GM21717 (cell line): Measurements from ENCODE around the gene CABP7.

Source experiments
- ATAC-seq: cut with Tn5 transposase; IDR thresholded peaks from one replicate; pipeline ENCODE4 v1.9.1; 2021; ENCODE audit warnings: mild to moderate bottlenecking, moderate library complexity; ENCODE audit not compliant: unreplicated experiment

CABP7 gene

DNA sequence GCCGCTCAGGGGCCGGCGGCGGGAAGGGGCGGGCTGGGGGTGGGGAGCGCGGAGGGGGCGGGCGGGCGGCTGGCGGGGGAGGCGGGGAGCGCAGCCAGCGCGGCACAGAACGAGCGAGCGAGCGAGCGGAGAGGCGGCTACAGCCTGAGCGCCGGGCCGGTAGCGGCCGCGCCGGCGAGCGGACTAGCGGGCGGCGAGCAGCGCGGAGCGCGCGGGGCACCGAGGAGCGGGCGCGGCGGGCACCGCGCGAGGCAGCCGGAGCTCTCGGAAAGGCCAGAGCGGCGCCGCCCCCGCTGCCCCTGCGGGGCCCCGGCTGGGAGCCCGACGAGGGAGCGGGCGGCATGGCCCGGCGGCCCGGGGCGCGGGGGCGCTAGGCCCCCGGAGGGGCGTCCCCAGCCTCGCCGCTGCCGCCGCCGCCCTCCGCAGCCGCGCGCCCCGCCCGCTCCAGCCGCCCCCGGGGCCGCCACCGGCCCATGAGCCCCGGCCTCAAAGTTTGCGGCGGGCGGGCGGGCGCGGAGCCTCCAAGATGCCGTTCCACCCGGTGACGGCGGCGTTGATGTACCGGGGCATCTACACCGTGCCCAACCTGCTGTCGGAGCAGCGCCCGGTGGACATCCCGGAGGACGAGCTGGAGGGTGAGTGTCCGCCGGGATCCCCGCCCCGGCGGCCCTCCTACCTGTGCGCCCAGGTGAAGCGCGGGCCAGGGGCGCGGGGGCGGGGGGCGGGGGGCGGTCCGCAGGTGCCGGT, at the start of gene CABP7:
CABP7 (plus strand) TSS at position 105 of the 747 bp plus-strand sequence; CDS start at position 527, 422 bp downstream.
- no peak for ATAC-seq

DNA sequence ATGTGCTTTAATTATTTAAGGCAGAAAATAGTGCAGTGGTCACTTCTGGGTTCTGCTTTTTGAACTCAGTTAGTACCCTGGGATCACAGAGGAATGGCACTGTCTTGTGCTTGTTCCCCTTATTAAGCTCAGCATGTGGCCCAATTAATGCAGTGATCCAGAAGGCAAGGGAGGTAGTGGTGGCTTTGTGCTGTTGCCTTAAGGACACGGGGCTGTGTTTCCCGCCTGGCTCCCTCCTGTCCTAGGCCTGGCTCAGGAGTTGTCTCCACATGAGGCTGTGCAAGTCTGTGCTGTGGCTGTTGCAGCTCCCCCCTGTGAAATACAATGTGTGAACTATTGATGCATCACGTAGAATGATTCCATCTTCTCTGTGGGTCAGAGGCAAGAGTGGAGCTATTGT, 49.2 kb upstream of the CABP7 start:
- no peak for ATAC-seq

DNA sequence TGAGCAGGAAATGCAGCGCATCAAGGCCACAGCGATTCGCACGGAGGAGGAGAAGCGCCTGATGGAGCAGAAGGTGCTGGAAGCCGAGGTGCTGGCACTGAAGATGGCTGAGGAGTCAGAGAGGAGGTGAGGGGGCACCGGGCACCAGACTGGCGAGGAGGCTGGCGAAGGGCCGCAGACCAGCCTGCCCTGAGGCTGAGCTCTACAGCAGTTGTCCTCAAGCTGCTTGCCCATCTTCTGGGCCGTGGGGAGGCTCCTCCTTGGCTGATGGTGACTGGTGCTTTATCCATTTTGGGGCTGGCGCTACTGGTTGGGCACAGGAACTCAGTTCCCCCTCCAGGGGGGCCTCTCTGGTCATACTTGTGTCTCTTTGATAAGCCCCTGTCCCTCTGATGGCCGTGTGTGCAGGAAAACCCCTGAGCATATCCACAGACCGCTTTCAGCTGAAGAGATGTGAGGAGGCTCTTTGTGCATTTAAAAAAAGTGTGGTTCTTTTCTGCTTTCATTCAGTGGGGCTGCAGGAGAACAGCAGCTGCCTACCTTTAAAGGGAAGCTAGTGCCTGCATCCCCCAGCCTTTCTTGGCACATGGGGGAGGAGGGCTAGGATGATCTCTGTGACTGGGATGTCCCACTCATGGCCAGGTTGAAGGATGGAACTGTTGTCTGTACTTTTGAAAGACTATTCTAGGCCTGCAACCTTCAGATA, 46.3 kb upstream of the CABP7 start:
- no peak for ATAC-seq

GRCh38 chr22:29674121-29674520, 45.7 kb upstream of the CABP7 start:
- no peak for ATAC-seq

GRCh38 chr22:29679316-29679715, 40.5 kb upstream of the CABP7 start:
- no peak for ATAC-seq

GRCh38 chr22:29683536-29683935, 36.3 kb upstream of the CABP7 start:
- no peak for ATAC-seq

DNA sequence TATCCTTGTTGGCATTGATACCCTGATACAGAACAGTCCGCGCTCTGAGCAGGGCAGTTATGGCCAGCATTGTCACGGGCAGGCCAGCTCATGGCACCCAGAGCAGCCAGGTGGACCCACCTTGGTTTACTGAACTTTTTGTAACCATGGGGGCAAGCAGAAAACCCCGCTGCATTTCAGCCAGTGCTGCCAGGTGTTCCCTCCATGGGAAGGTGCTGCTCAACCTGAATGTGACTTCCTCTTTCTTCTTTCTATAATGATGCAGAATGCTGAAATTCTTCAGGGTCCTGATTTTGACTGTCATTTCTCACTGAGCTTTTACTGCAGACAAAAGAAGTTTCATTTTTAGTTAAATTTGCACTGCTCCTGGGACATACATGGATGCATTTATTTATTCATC, 35.6 kb upstream of the CABP7 start:
- no peak for ATAC-seq

DNA sequence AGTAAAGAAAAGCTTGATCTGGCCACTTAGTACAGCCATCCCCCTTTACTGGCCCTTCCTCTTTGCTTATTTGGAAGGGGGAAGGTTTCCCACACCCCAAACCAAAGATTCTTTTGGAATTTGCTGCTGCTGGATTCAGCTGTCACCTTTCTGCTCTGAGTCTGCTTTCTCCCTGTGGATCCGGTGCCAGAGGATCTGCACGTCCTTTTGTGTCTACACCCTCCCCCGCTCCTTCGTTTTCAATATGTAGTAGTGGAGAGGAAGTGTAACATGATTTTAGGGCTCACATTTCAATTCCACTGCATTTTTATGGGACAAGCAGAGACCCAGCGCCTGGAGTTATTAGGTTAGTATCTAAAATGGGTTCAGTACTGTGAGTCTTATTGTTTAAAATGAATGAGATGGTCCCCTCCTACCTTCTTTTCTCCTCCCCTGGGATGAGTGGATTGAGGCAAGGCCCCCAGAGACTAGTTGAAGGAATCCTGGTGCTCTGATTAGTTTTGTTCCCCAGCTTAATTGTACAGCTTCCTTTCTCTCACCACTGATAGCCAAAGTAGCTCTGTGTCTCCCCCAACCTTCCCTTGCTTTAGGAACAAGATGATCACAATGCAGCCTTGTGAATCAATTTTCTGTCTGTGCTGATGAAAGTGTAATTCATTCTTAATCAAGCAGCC, 30.5 kb upstream of the CABP7 start:
- ATAC-seq: no peak

DNA sequence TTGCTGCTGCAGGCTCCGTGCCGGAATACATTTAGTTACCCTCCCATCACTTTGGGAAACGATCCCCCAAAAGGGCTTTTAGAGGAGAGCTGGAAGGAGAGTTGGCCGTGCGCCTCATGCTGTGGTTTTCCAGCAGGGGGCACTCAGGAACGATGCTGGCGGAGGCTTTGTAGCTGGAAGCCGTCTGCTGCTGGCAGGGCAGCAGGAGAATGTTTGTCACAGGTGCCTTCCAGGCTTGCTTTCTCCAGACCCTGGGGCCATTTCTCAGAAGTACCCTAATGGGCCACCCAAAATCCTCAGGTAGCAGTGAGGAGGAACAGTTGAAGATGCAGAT, 30.0 kb upstream of the CABP7 start:
- ATAC-seq: no peak

- ATAC-seq: no peak
These were observed 29.3 kb upstream of the CABP7 start for GRCh38 chr22:29690476-29690875.

DNA sequence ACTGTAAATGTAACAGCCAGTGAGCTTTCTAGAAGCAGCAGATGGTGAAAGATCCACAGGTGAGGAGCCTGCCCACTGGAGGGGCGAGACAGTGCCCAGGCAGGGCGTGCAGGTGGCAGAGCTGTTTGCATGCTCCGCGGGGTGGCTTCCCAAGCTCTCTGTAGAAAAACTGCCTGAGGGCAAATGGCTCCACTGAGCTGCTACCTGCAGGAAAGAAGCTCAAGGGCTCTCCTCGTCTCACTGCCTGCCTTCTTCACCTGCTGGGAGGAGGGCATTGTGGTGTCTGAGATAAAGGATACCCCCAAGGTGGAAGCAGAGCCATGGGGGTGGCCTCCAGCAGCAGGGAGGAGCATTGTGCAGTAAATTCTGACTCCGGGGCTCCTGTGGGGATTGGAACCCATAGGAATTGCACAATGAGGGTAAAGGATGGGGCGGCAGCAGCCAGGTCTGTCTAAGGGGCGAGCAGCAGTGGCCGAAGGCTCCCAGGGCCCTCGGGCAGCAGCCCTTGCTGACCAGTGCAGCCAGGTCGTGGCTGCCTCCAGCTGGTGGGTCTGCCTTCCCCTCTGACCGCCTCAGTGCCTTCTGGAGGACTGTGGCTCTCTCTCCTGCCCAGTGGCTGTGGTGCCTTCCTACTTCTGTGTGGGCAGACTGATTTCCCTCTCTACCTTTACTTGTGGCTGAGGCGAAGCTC, 28.0 kb upstream of the CABP7 start:
- no peak for ATAC-seq

DNA sequence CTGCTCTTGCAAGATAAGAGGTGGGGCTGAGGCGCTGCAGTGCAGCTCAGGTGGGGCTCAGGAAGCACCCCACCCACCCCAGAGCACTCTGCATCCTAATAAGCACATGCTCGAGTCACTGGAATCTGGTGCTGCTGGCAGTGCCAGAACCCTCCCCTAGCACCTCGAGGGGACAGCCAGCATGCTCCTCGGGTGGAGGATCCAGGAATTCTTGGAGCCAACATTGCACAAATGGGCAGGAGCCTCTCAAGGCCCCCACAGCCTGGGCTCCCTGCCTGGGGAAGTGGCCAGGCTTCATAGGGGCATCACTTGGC, 27.5 kb upstream of the CABP7 start:
- no peak for ATAC-seq

GRCh38 chr22:29693161-29693560, 26.6 kb upstream of the CABP7 start:
- ATAC-seq: no peak

GRCh38 chr22:29693671-29694070, 26.1 kb upstream of the CABP7 start:
- no peak for ATAC-seq

- ATAC-seq: no peak
These were observed 24.5 kb upstream of the CABP7 start for GRCh38 chr22:29695129-29695926.

- ATAC-seq: no peak
These were observed 21.8 kb upstream of the CABP7 start for GRCh38 chr22:29697853-29698598.

- no peak for ATAC-seq
These were observed 19.4 kb upstream of the CABP7 start for GRCh38 chr22:29700206-29700899.

- no peak for ATAC-seq
These were observed 19.0 kb upstream of the CABP7 start for GRCh38 chr22:29700900-29701154.

DNA sequence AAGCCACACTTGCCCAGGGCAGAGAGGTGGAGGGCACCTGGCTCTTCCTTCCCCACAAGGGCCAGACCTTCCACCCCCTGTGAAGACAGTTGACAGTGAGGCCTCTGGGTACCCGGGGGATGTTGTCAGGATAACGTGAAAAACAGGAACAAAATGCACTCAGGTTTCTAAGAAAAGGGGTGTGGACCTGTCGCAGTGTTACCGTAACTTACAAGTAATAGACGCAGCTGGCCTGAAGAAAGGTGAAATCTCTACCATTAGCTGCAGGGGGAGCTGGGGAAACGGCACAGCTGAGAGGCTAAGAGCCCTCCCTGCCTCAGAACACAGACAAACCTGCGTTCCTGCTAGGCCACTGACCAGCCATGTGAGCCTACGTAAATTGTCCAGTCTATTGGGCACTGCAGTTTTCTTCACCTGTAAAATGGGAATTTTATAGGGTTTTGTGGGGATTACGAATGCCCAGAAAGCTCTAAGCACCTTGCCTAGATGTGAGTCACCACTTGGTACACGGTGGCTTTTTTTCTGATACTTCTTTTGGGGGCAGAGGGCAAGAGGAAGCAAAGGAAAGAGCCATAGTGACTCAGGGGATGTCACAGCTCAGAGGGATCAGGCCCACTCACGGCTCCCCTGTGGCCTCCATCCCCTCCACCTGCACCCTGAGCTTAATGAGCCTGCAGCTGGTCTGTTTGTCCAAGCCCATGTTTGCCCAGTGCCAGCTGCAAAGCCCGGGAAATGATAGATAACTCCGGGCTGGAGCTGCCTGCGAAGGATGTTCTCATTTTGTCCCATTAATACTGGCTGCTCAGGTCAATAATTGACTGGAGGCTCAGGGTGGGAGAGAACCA, 18.4 kb upstream of the CABP7 start:
- no peak for ATAC-seq
